SU-DHL-6 (cell line): Measurements from ENCODE around the gene VILL.

Experiments
- CTCF ChIP-seq: fragments of 200-600 bp; sonication (generic); IDR thresholded peaks from one replicate; pipeline ENCODE4 v1.5.1; 2017; ENCODE audit warnings: antibody characterized with exemption, mild to moderate bottlenecking, low read length, moderate library complexity; ENCODE audit not compliant: insufficient read depth, poor library complexity, severe bottlenecking
- EZH2phosphoT487 ChIP-seq: fragments of 200-600 bp; sonication (generic), shearing (Covaris generic); conservative IDR thresholded peaks from 2 replicates; pipeline ENCODE4 v1.6.1; 2018; ENCODE audit warnings: mild to moderate bottlenecking, antibody characterized with exemption, low read length, moderate library complexity, mixed read lengths

- no peak for TF ChIP-seq EZH2phosphoT487
- no peak for TF ChIP-seq CTCF
These were observed 46.3 kb downstream of the VILL start for GRCh38 chr3:38036906-38037305.
